GM12878 (cell line): ENCODE measurements around the gene FSTL4. TPM values are rescaled to one million over a fixed set of nuclear protein-coding genes. Genes with fewer than 3 reads are reported as not detected.

Experiments used
- BCL11A ChIP-seq: IDR thresholded peaks from 2 replicates; pipeline ENCODE4 v1.6.1; 2011; ENCODE audit warnings: low read depth, low read length
- BHLHE40 ChIP-seq, 2 experiments: fragments of 450-650 bp in 1 of 2; IDR thresholded peaks; 2 replicates each; pipeline ENCODE4 v1.6.1; 2011 to 2017; ENCODE audit warnings: low read depth in 2 of 2, borderline replicate concordance in 1 of 2, improper control_type of control experiment in 1 of 2, low read length in 1 of 2, mild to moderate bottlenecking in 1 of 2
- BMI1 ChIP-seq: fragments of 450-650 bp; IDR thresholded peaks from 2 replicates; pipeline ENCODE4 v1.6.1; 2016; ENCODE audit warnings: mild to moderate bottlenecking, moderate library complexity, borderline replicate concordance
- CBFB ChIP-seq: IDR thresholded peaks from 2 replicates; pipeline ENCODE4 v1.6.1; 2016; ENCODE audit warnings: antibody characterized with exemption, low read depth
- GABPA ChIP-seq: IDR thresholded peaks from 2 replicates; pipeline ENCODE4 v1.6.1; 2014; ENCODE audit warnings: antibody characterized with exemption, low read depth, mild to moderate bottlenecking, inconsistent platforms
- GATAD2B ChIP-seq: fragments of 450-650 bp; conservative IDR thresholded peaks from 2 replicates; pipeline ENCODE4 v1.6.1; 2017; ENCODE audit warnings: low read depth, mild to moderate bottlenecking, moderate library complexity
- HDGF ChIP-seq: fragments of 450-650 bp; IDR thresholded peaks from 2 replicates; pipeline ENCODE4 v1.6.1; 2016; ENCODE audit warnings: antibody characterized with exemption
- MYC ChIP-seq: IDR thresholded peaks from 2 replicates; pipeline ENCODE4 v1.6.1; 2011; ENCODE audit warnings: mild to moderate bottlenecking, low read length, moderate library complexity, inconsistent platforms; ENCODE audit not compliant: insufficient read depth, insufficient replicate concordance, insufficient read length, severe bottlenecking
- NR2C2 ChIP-seq: IDR thresholded peaks from 2 replicates; pipeline ENCODE4 v1.6.1; 2011; ENCODE audit warnings: borderline replicate concordance, low read depth; ENCODE audit not compliant: control insufficient read depth, insufficient read length
- RCOR1 ChIP-seq: conservative IDR thresholded peaks from 2 replicates; pipeline ENCODE4 v1.6.1; 2012; ENCODE audit warnings: low read depth, low read length, improper control_type of control experiment
- RFX5 ChIP-seq: IDR thresholded peaks from 2 replicates; pipeline ENCODE4 v1.6.1; 2011; ENCODE audit warnings: low read depth, low read length, improper control_type of control experiment
- USF1 ChIP-seq: IDR thresholded peaks from 2 replicates; pipeline ENCODE4 v1.6.1; 2011; ENCODE audit warnings: borderline replicate concordance, low read depth, mild to moderate bottlenecking, moderate library complexity, mixed read lengths, low read length; ENCODE audit not compliant: insufficient read depth; ENCODE audit errors: extremely low read length
- polyA plus RNA-seq, 11 experiments: library from polyadenylated mRNA; depleted of rRNA in 4 of 11; unstranded in 6 of 11; stranded (reverse) in 5 of 11; fragments of >200 nt; fragmentation: Nextera tagmentation in 4 of 11; fragmentation: Illumina TruSeq in 1 of 11; extraction: Ambion mirVana in 4 of 11; extraction: Trizol in 1 of 11; gene quantifications; 1 replicate in 1 of 11; 2 replicates in 10 of 11; pipeline versions ENCODE4 v1.2.1 to v1.2.3, GENCODE V29; 2011 to 2016; ENCODE audit warnings: inconsistent platforms in 2 of 11, missing spikeins in 2 of 11, low read depth in 1 of 11
- total RNA-seq, 4 experiments: library from RNA; depleted of rRNA in 3 of 4; stranded (reverse); fragments of >200 nt in 3 of 4; fragmentation: Illumina TruSeq in 1 of 4; extraction: Trizol in 1 of 4; gene quantifications; 2 replicates each; pipeline versions ENCODE4 v1.2.1 to v1.2.3, GENCODE V29; 2013 to 2021
- TF ChIP-seq, protein P1 (sequence below): IDR thresholded peaks from 2 replicates; pipeline ENCODE4 v1.6.1; 2011; ENCODE audit warnings: low read depth, low read length, improper control_type of control experiment, borderline replicate concordance

Gene FSTL4
- total and polyA plus RNA-seq, 10 of the 15 experiments (the other 5 are each of a cell fraction or from before 2014, with no cell fraction given) = 0.01 to 0.79 (median 0.21) TPM; not detected in 6

DNA sequence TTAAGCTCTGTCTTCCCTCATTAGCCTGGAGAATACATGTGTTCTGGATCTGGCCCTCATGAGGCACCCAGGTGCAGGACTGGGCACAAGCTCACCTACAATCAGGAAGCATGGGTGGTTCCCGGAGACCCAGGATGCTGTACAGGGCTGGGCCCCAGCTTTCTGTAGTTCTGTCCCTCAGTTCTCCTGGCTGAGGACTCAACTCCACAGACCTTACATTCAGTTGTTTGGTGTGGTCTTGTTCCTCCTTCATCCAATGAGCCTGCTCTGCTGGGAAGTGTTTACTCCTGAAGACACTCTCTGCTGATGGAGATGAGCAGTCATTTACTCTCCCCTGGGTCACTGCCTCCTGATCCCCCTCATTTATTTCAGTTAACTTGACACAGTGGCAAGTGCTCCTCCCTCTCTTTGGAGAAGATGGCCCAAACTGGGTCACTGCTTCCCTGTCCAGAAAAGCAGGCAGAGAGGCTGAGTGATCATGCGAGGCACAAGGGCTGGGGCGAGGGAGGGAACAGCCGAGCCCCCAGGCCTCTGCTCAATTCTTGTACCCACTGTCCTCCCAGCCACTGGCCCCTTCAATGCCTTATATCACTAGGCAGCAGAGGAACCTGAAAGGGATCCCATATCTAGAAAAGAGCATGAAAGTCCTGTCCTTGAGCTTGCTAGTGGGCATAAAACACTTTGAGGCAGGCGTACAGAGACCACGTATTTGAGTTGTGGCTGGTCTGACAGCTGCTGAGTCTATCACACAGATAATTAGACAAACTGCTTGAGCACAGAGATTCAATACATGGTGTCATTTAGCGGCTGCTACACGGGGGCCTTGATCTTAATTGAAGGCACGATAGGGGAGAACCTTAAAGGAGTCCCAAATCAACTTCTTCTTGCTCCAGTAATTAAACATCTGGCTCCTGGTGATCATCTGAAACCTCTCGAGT lies 221.7 kb downstream of the FSTL4 start (continued):
- TF ChIP-seq RCOR1 = no peak
- no peak for TF ChIP-seq GABPA
- no peak for TF ChIP-seq NR2C2
- TF ChIP-seq USF1 = no peak
- no peak for TF ChIP-seq CBFB
- TF ChIP-seq BHLHE40 (IDR thresholded peaks at IDR 0.05; ENCODE audit: borderline replicate concordance in 1 of 2, low read depth in 2 of 2, low read length in 1 of 2) = no peak
- no peak for TF ChIP-seq GATAD2B
- no peak for TF ChIP-seq RFX5
- TF ChIP-seq BCL11A = no peak
- TF ChIP-seq BMI1 = no peak
- TF ChIP-seq, protein P1, sequence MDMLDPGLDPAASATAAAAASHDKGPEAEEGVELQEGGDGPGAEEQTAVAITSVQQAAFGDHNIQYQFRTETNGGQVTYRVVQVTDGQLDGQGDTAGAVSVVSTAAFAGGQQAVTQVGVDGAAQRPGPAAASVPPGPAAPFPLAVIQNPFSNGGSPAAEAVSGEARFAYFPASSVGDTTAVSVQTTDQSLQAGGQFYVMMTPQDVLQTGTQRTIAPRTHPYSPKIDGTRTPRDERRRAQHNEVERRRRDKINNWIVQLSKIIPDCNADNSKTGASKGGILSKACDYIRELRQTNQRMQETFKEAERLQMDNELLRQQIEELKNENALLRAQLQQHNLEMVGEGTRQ = no peak
- TF ChIP-seq MYC = no peak
- no peak for TF ChIP-seq HDGF
